Measurements from ENCODE around the gene PCDH12. TPM values are rescaled to one million over a fixed set of nuclear protein-coding genes. Genes with fewer than 3 reads are reported as not detected.
A peak's percentile ranks its signal among the peaks of the same experiment; 100 is the strongest.

The PCDH12 gene
- total RNA-seq, 1 experiment from 2014 or later = not detected

- intact Hi-C loops (cut with micrococcal nuclease) = no loop called here
- ChIA-PET POLR2A (interaction anchor here (1.2 to 1.6 kb wide), 3 partner anchors 9 to 17 kb away, joined by 4 to 5 read pairs (median 4); partner anchors contain the start of gene GNPDA1), CTCF (interaction anchor here (0.6 to 7.0 kb wide), 4 partner anchors 73 to 315 kb away, joined by 4 to 72 read pairs (median 6); no protein-coding TSS in a partner anchor)
- H3K36me3 Mint-ChIP-seq (ENCODE audit: insufficient read depth, unreplicated experiment) = peaks cover 74% of the 10 kb centered on the region
- no TSS peak for BruUV-seq (replicated peaks)
- no peak overlapping the region for H3K27ac Mint-ChIP-seq (ENCODE audit: low read depth, unreplicated experiment)
- H3K9me3 Mint-ChIP-seq (ENCODE audit: unreplicated experiment) = no peaks in the 10 kb centered on the region
- no peaks in the 10 kb centered on the region for H3K4me1 Mint-ChIP-seq (ENCODE audit: insufficient read depth, unreplicated experiment)
- no peak for TF ChIP-seq CTCF (IDR thresholded peaks at IDR 0.05; ENCODE audit: unreplicated experiment)
- H3K27me3 Mint-ChIP-seq (ENCODE audit: insufficient read depth, unreplicated experiment) = no peaks in the 10 kb centered on the region
- no peak for DNase-seq (ENCODE audit: unreplicated experiment)
- H3K4me3 Mint-ChIP-seq (ENCODE audit: unreplicated experiment) = no peak overlapping the region
These were observed 37.7 kb upstream of the PCDH12 start for GRCh38 chr5:141995656-141996055.

GRCh38 chr5:141994511-141995136, 36.6 kb upstream of the PCDH12 start:
- BruUV-seq (replicated peaks) = no TSS peak
- Mint-ChIP-seq H3K4me1 (ENCODE audit: insufficient read depth, unreplicated experiment) (no peaks in the 10 kb centered on the region), H3K4me3 (ENCODE audit: unreplicated experiment) (no peak overlapping the region), H3K27me3 (ENCODE audit: insufficient read depth, unreplicated experiment) (no peaks in the 10 kb centered on the region), H3K36me3 (ENCODE audit: insufficient read depth, unreplicated experiment) (peaks cover 74% of the 10 kb centered on the region), H3K27ac (ENCODE audit: low read depth, unreplicated experiment) (no peak overlapping the region), H3K9me3 (ENCODE audit: unreplicated experiment) (no peaks in the 10 kb centered on the region)
- ChIA-PET POLR2A (interaction anchor here (0.5 to 1.6 kb wide), 5 partner anchors 10 to 23 kb away, joined by 3 to 5 read pairs (median 4); partner anchors contain the start of gene GNPDA1), CTCF (interaction anchor here (0.6 to 7.0 kb wide), 8 partner anchors 11 to 301 kb away, joined by 3 to 72 read pairs (median 4); no protein-coding TSS in a partner anchor)
- no peak for TF ChIP-seq CTCF (IDR thresholded peaks at IDR 0.05; ENCODE audit: unreplicated experiment)
- DNase-seq (ENCODE audit: unreplicated experiment) = no peak
- intact Hi-C loops (cut with micrococcal nuclease) = loop anchor here (5.0 kb wide), 1 partner anchor 553 kb away; no protein-coding TSS in a partner anchor

DNA sequence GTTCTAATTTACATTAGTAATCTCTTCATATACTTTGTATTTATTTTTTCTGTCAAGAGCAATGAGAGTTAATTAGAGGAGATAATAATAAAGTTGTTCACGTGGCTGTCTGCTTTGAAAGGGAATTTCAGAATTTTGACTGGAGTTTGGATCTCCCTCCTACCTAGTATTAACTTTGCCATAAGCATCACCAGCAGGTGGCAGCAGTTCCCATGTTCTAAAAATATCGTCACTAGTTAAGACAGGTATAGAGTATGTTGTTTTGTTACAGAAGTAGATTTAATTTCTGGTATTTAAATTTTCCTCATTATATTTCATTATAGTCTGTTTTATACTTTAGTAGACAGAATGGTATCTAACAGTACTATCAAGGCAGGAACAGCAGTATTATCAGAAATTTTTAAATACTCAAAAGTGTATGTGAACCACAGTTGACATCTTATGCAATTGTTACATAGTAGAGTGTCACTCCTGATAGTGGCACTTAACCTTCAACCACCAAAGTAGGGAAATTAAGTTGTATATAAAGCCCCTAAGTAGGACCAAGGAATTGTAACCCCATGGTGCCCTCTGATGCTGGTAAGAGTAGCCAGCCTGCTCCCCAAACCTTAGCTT, 34.5 kb upstream of the PCDH12 start:
- intact Hi-C loops (cut with micrococcal nuclease) = loop anchor here (1.0 to 5.0 kb wide), 3 partner anchors 23 to 555 kb away; no protein-coding TSS in a partner anchor
- peak; percentile 88 for DNase-seq (ENCODE audit: unreplicated experiment)
- Mint-ChIP-seq H3K36me3 (ENCODE audit: insufficient read depth, unreplicated experiment) (peaks cover 91% of the 10 kb centered on the region), H3K27me3 (ENCODE audit: insufficient read depth, unreplicated experiment) (no peaks in the 10 kb centered on the region), H3K4me3 (ENCODE audit: unreplicated experiment) (no peak overlapping the region), H3K27ac (ENCODE audit: low read depth, unreplicated experiment) (no peak overlapping the region), H3K4me1 (ENCODE audit: insufficient read depth, unreplicated experiment) (no peaks in the 10 kb centered on the region), H3K9me3 (ENCODE audit: unreplicated experiment) (no peaks in the 10 kb centered on the region)
- no TSS peak for BruUV-seq (replicated peaks)
- TF ChIP-seq CTCF (IDR thresholded peaks at IDR 0.05; ENCODE audit: unreplicated experiment) = peak; percentile 82
- ChIA-PET POLR2A (interaction anchor here (0.7 to 5.8 kb wide), 6 partner anchors 11 to 152 kb away, joined by 4 to 51 read pairs (median 7); partner anchors contain the start of genes GNPDA1 and RNF14), CTCF (interaction anchor here (0.6 to 6.5 kb wide), 33 partner anchors 8 to 584 kb away, joined by 3 to 172 read pairs (median 4); partner anchors contain the start of genes GNPDA1, NDFIP1 and RNF14)

GRCh38 chr5:141989720-141990119, 31.7 kb upstream of the PCDH12 start:
- Mint-ChIP-seq H3K36me3 (ENCODE audit: insufficient read depth, unreplicated experiment) (peaks cover 91% of the 10 kb centered on the region), H3K4me3 (ENCODE audit: unreplicated experiment) (no peak overlapping the region), H3K27ac (ENCODE audit: low read depth, unreplicated experiment) (no peak overlapping the region), H3K9me3 (ENCODE audit: unreplicated experiment) (no peaks in the 10 kb centered on the region), H3K27me3 (ENCODE audit: insufficient read depth, unreplicated experiment) (no peaks in the 10 kb centered on the region), H3K4me1 (ENCODE audit: insufficient read depth, unreplicated experiment) (no peaks in the 10 kb centered on the region)
- intact Hi-C loops (cut with micrococcal nuclease) = loop anchor here (5.0 kb wide), 1 partner anchor 558 kb away; no protein-coding TSS in a partner anchor
- BruUV-seq (replicated peaks) = no TSS peak
- CTCF ChIA-PET = interaction anchor here (0.5 to 6.5 kb wide), 24 partner anchors 9 to 645 kb away, joined by 3 to 172 read pairs (median 4); partner anchors contain the start of genes GNPDA1, NDFIP1 and RNF14
- no peak for TF ChIP-seq CTCF (IDR thresholded peaks at IDR 0.05; ENCODE audit: unreplicated experiment)
- POLR2A ChIA-PET = interaction anchor here (0.9 to 5.8 kb wide), 4 partner anchors 20 to 155 kb away, joined by 3 to 51 read pairs (median 20); partner anchors contain the start of genes GNPDA1 and RNF14
- DNase-seq (ENCODE audit: unreplicated experiment) = no peak
